GM21786 (cell line): ENCODE data around the gene LAMA5.

Experiments used
- ATAC-seq: cut with Tn5 transposase; IDR thresholded peaks from one replicate; pipeline ENCODE4 v1.9.1; 2021; ENCODE audit not compliant: unreplicated experiment

The LAMA5 gene

GRCh38 chr20:62348604-62349003 lies 18.5 kb downstream of the LAMA5 start:
- no peak for ATAC-seq

GRCh38 chr20:62347445-62347844 lies 19.7 kb downstream of the LAMA5 start:
- no peak for ATAC-seq

GRCh38 chr20:62347151-62347404 lies 20.0 kb downstream of the LAMA5 start:
- no peak for ATAC-seq

GRCh38 chr20:62346398-62347150 lies 20.5 kb downstream of the LAMA5 start:
- ATAC-seq: no peak

- no peak for ATAC-seq
These were observed 21.3 kb downstream of the LAMA5 start for GRCh38 chr20:62345681-62346370.

- no peak for ATAC-seq
These were observed 22.3 kb downstream of the LAMA5 start for GRCh38 chr20:62344782-62345181.

GRCh38 chr20:62344092-62344491 lies 23.0 kb downstream of the LAMA5 start:
- ATAC-seq: no peak

GRCh38 chr20:62342910-62343309 lies 24.2 kb downstream of the LAMA5 start:
- no peak for ATAC-seq

GRCh38 chr20:62339647-62340062 lies 27.5 kb downstream of the LAMA5 start:
- peak; percentile 70 for ATAC-seq

- ATAC-seq: no peak
These were observed 28.9 kb downstream of the LAMA5 start for GRCh38 chr20:62338294-62338620.

GRCh38 chr20:62337558-62338293 lies 29.4 kb downstream of the LAMA5 start:
- ATAC-seq: no peak

- ATAC-seq: no peak
These were observed 30.1 kb downstream of the LAMA5 start for GRCh38 chr20:62336775-62337557.

GRCh38 chr20:62336329-62336728 lies 30.8 kb downstream of the LAMA5 start:
- ATAC-seq: no peak

GRCh38 chr20:62335532-62335931 lies 31.6 kb downstream of the LAMA5 start:
- no peak for ATAC-seq

- ATAC-seq: no peak
These were observed 32.2 kb downstream of the LAMA5 start for GRCh38 chr20:62334881-62335280.

- no peak for ATAC-seq
These were observed 33.1 kb downstream of the LAMA5 start for GRCh38 chr20:62333820-62334595.

- no peak for ATAC-seq
These were observed 33.9 kb downstream of the LAMA5 start for GRCh38 chr20:62332989-62333819.

GRCh38 chr20:62332421-62332820 lies 34.7 kb downstream of the LAMA5 start:
- ATAC-seq: no peak

GRCh38 chr20:62331347-62331746 lies 35.8 kb downstream of the LAMA5 start:
- ATAC-seq: no peak
